Common myeloid progenitor, CD34-positive (primary cell): ENCODE data around the gene LSG1.
"Not testable (repeated sequence)": the region's sequence is repeated elsewhere in the genome, so short reads cannot be mapped to it uniquely, and the experiment has no call there.

Source experiments
- CTCF ChIA-PET: fragments of 350-600 bp; sonication (Branson Sonifier 250); formaldehyde crosslinking; loops from one replicate; lab custom pipeline; 2021; ENCODE audit warnings: antibody characterized with exemption; lab: Charles Lee
- POLR2A ChIA-PET: fragments of 350-600 bp; sonication (Branson Sonifier 250); formaldehyde crosslinking; loops from one replicate; lab custom pipeline; 2021; ENCODE audit warnings: antibody characterized with exemption; lab: Charles Lee
- DNase-seq, 3 donors: peaks; one replicate each; pipeline versions ENCODE4 v3.0.0 to v3.0.0-alpha.2; 2013
- H3K27ac ChIP-seq, 2 experiments: 1 replicate in 1 of 2; 2 replicates in 1 of 2; pipeline ENCODE4 v1.7.0; 2013; ENCODE audit warnings: inconsistent platforms in 2 of 2, low read length in 2 of 2, mild to moderate bottlenecking in 2 of 2, low read depth in 1 of 2, moderate library complexity in 1 of 2; ENCODE audit not compliant: severe bottlenecking in 2 of 2, insufficient read depth in 1 of 2, poor library complexity in 1 of 2
- H3K27me3 ChIP-seq, 5 experiments: replicated peaks in 2 of 5; 1 replicate in 3 of 5; 2 replicates in 2 of 5; pipeline versions ENCODE4 v1.6.1 to v1.7.0; 2013; ENCODE audit warnings: low read length in 4 of 5, mild to moderate bottlenecking in 2 of 5, moderate library complexity in 2 of 5, inconsistent platforms in 1 of 5; ENCODE audit not compliant: insufficient read depth in 5 of 5, control insufficient read depth in 4 of 5
- H3K36me3 ChIP-seq, 4 experiments: 1 replicate in 2 of 4; 2 replicates in 2 of 4; pipeline versions ENCODE4 v1.6.1 to v1.7.0; 2013; ENCODE audit warnings: low read length in 3 of 4, control low read depth in 1 of 4, mild to moderate bottlenecking in 1 of 4; ENCODE audit not compliant: control insufficient read depth in 4 of 4, insufficient read depth in 4 of 4
- H3K4me1 ChIP-seq, 4 experiments: 1 replicate in 3 of 4; 2 replicates in 1 of 4; pipeline versions ENCODE4 v1.6.1 to v1.7.1; 2013; ENCODE audit warnings: low read length in 3 of 4, mild to moderate bottlenecking in 3 of 4, control low read depth in 1 of 4, inconsistent platforms in 1 of 4, moderate library complexity in 1 of 4; ENCODE audit not compliant: control insufficient read depth in 4 of 4, insufficient read depth in 4 of 4; ENCODE audit errors: control extremely low read depth in 1 of 4
- H3K4me3 ChIP-seq, 7 experiments: 1 replicate in 4 of 7; 2 replicates in 3 of 7; pipeline versions ENCODE4 v1.5.1 to v1.7.0; 2013; ENCODE audit warnings: mild to moderate bottlenecking in 7 of 7, low read length in 6 of 7, moderate library complexity in 6 of 7, inconsistent platforms in 2 of 7, low read depth in 2 of 7, control low read depth in 1 of 7; ENCODE audit not compliant: insufficient read depth in 4 of 7, control insufficient read depth in 1 of 7; ENCODE audit errors: extremely low read depth in 1 of 7
- H3K9me3 ChIP-seq, 5 experiments: 1 replicate in 4 of 5; 2 replicates in 1 of 5; pipeline versions ENCODE4 v1.6.1 to v1.7.1; 2013; ENCODE audit warnings: low read length in 4 of 5, mild to moderate bottlenecking in 2 of 5, inconsistent platforms in 1 of 5, low read depth in 1 of 5, moderate library complexity in 1 of 5; ENCODE audit not compliant: control insufficient read depth in 4 of 5, insufficient read depth in 2 of 5; ENCODE audit errors: control extremely low read depth in 1 of 5
- WGBS: methylation state at CpG from one replicate; pipeline ENCODE4 v1.1.5; 2013; ENCODE audit not compliant: insufficient coverage; 5-methylcytosine and 5-hydroxymethylcytosine counted together

The LSG1 gene

GRCh38 chr3:194632809-194633348 lies 39.1 kb downstream of the LSG1 start:
- ChIA-PET POLR2A (interaction anchor here (1.4 kb wide), 1 partner anchor 29 kb away, joined by 6 read pairs; no protein-coding TSS in a partner anchor), CTCF (interaction anchor here (0.8 to 2.1 kb wide), 6 partner anchors 11 to 170 kb away, joined by 3 to 8 read pairs (median 4); partner anchors contain the start of gene LSG1)
- DNase-seq: no peak
- Histone ChIP-seq H3K4me3 (peak overlapping the region; percentile 79 to 94 (median 86)), H3K27me3 (no peaks in the 10 kb centered on the region), H3K36me3 (peaks cover 4 to 21% (median 15%) of the 10 kb centered on the region in 4 experiments), H3K4me1 (peaks cover 0 to 11% (median 4%) of the 10 kb centered on the region in 4 experiments), H3K9me3 (peaks cover 0 to 17% (median 0%) of the 10 kb centered on the region in 5 experiments), H3K27ac (no peak overlapping the region)
- under 1% methylated on average over 28 of the region's 56 CpGs for WGBS

GRCh38 chr3:194632226-194632808 lies 39.7 kb downstream of the LSG1 start:
- ChIA-PET CTCF (interaction anchor here (0.7 to 2.1 kb wide), 6 partner anchors 20 to 169 kb away, joined by 3 to 8 read pairs (median 4); partner anchors contain the start of gene LSG1), POLR2A (no interaction called here)
- Histone ChIP-seq H3K36me3 (peaks cover 3 to 23% (median 18%) of the 10 kb centered on the region in 4 experiments), H3K9me3 (peaks cover 0 to 17% (median 0%) of the 10 kb centered on the region in 5 experiments), H3K27me3 (no peaks in the 10 kb centered on the region), H3K4me1 (peaks cover 0 to 11% (median 4%) of the 10 kb centered on the region in 4 experiments), H3K4me3 (peak overlapping the region; percentile 79 to 94 (median 86)), H3K27ac (no peak overlapping the region)
- DNase-seq: no peak
- 74% methylated on average over 9 of the region's 11 CpGs for WGBS

- Histone ChIP-seq H3K27me3 (no peaks in the 10 kb centered on the region), H3K4me1 (peaks cover 0 to 11% (median 4%) of the 10 kb centered on the region in 4 experiments), H3K36me3 (peaks cover 7 to 28% (median 21%) of the 10 kb centered on the region in 4 experiments), H3K27ac (no peak overlapping the region), H3K4me3 (no peak overlapping the region), H3K9me3 (peaks cover 0 to 17% (median 0%) of the 10 kb centered on the region in 5 experiments)
- DNase-seq: no peak
- ChIA-PET POLR2A (no interaction called here), CTCF (interaction anchor here (0.7 kb wide), 1 partner anchor 45 kb away, joined by 3 read pairs; no protein-coding TSS in a partner anchor)
- 100% methylated on average over 4 of the region's 4 CpGs for WGBS
These were observed 40.3 kb downstream of the LSG1 start for GRCh38 chr3:194631696-194632095.

GRCh38 chr3:194630681-194631080 lies 41.3 kb downstream of the LSG1 start:
- DNase-seq, CTCF ChIA-PET, H3K27ac ChIP-seq, H3K4me3 ChIP-seq, POLR2A ChIA-PET, H3K27me3 ChIP-seq: not testable (repeated sequence)
- WGBS: 93% methylated on average over 26 of the region's 29 CpGs
- Histone ChIP-seq H3K9me3 (peaks cover 0 to 17% (median 0%) of the 10 kb centered on the region in 5 experiments), H3K4me1 (peaks cover 0 to 11% (median 4%) of the 10 kb centered on the region in 4 experiments), H3K36me3 (peaks cover 11 to 36% (median 28%) of the 10 kb centered on the region in 4 experiments)

- no peak overlapping the region for H3K27ac ChIP-seq
- ChIA-PET CTCF (interaction anchor here (0.7 to 2.1 kb wide), 2 partner anchors 14 to 18 kb away, joined by 4 read pairs; no protein-coding TSS in a partner anchor), POLR2A (no interaction called here)
- 98% methylated on average over 6 of the region's 6 CpGs for WGBS
- peaks cover 0 to 5% (median 0%) of the 10 kb centered on the region in 5 experiments for H3K9me3 ChIP-seq
- H3K4me1 ChIP-seq: no peaks in the 10 kb centered on the region
- H3K27me3 ChIP-seq: no peaks in the 10 kb centered on the region
- H3K36me3 ChIP-seq: peaks cover 16 to 60% (median 43%) of the 10 kb centered on the region in 4 experiments
- no peak for DNase-seq
- no peak overlapping the region for H3K4me3 ChIP-seq
These were observed 47.0 kb downstream of the LSG1 start for GRCh38 chr3:194624956-194625355.

GRCh38 chr3:194623449-194624290 lies 48.3 kb downstream of the LSG1 start:
- Histone ChIP-seq H3K4me3 (no peak overlapping the region), H3K4me1 (no peaks in the 10 kb centered on the region), H3K9me3 (no peaks in the 10 kb centered on the region), H3K36me3 (peaks cover 16 to 62% (median 37%) of the 10 kb centered on the region in 4 experiments), H3K27me3 (no peaks in the 10 kb centered on the region), H3K27ac (no peak overlapping the region)
- 97% methylated on average over 24 of the region's 25 CpGs for WGBS
- ChIA-PET CTCF (no interaction called here), POLR2A (no interaction called here)
- peak in 2 of 3 donors; percentile 28 to 29 for DNase-seq
